Measurements from ENCODE around the gene SNRNP35.
"Not testable (repeated sequence)": the region's sequence is repeated elsewhere in the genome, so short reads cannot be mapped to it uniquely, and the experiment has no call there.

Gene SNRNP35, protein sequence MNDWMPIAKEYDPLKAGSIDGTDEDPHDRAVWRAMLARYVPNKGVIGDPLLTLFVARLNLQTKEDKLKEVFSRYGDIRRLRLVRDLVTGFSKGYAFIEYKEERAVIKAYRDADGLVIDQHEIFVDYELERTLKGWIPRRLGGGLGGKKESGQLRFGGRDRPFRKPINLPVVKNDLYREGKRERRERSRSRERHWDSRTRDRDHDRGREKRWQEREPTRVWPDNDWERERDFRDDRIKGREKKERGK

DNA sequence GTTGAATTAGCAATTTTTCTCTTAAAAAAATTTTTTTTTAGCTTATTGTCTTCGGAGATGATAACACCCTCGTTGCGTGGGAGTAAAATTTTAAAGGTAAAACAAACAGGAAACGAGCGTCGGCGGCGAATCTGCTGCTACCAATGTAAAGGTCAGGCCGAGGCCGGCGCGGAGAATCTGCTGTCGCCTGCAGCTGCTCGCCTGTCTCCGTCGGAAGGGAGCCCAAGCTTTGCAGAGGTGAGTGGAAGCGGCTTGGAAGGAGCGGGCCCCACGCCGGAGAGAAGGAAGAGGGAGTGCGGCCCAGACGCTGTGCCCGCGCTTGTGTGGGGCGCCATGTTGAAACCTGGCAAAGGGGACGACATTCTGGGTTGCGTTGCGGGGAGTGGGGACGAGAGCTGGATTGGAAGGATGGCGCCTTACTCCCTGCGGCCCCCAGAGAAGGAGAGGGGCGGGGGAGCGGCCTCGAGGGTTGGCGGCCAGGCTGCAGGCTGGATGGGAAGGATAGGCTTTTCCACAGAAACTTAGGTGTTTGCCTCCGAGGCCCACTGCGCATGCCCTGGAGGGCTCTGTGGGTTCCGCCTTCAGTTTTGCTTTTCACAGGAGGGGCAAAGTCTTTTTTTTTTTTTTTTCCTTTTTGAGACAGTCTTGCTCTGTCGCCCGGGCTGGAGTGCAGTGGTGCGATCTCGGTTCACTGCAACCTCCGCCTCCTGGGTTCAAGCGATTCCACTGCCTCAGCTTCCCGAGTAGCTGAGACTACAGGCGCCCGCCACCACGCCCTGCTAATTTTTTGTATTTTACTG lies at the start of gene SNRNP35:
TSS of gene SNRNP35 (plus strand) at position 160 of the 800 bp plus-strand sequence. CDS start 7,402 bp downstream, outside the sequence.
- peak; percentile 42 for DNase-seq

DNA sequence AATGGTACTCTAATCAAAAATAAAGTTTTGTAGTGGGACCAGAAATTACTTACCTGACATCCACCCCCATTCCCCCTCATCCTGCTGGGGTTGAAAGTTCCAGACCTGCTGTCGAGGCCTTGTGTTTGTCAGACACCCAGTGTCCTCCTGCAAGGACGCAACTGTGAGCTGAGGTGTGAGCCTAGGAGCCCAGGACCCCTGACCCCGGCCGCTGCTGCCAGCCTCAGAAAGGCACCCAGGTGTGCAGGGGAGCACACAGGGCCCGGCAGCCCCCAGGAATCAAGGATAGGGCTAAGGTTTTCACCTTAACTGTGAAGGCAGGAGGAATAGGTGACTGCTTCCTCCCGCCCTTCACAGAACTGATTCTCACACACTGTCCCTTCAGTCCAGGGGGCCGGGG lies 49.3 kb upstream of the SNRNP35 start:
- DNase-seq: not testable (repeated sequence)

DNA sequence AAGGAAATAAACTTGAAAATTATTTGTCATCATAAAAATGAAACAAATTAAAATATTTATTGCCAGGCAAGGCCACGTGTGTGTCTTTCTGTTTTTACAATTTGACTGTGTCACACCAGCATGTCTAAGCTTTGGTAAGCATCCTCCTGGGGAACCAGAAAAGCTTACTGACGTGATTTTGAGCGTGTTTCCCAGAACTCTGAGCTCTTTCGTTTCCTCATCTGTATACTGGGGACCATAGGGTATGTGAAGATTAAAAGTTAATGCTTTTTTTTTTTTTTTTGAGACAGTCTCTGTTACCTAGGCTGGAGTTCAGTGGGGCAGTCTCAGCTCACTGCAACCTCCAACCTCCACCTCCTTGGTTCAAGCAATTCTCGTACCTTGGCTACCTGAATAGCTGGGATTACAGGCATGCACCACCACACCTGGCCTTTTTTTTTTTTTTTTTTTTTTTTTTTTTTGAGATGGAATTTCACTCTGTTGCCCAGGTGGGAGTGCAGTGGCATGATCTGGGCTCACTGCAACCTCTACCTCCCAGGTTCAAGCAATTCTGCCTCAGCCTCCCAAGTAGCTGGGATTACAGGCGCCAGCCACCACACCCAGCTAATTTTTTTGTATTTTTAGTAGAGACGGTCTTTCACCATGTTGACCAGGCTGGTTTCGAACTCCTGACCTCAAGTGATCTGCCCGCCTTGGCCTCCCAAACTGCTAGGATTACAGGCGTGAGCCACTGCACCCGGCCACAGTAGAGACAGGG lies 48.5 kb upstream of the SNRNP35 start:
- not testable (repeated sequence) for DNase-seq

DNA sequence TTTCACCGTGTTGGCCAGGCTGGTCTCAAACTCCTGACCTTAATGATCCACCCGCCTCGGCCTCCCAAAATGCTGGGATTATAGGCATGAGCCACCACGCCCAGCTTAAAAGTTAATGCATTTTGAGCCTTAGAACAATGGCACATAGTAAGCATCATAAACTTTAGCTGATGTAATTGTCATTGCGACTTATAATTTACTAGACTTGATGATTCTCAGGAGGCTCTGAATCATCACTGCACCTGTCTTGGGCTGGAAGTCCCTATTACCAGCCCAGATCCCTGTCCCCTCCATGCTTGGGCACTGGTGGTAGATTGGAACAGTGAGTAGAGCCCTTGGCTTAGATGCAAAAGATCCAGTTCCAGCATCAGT lies 47.9 kb upstream of the SNRNP35 start:
- DNase-seq: no peak

DNA sequence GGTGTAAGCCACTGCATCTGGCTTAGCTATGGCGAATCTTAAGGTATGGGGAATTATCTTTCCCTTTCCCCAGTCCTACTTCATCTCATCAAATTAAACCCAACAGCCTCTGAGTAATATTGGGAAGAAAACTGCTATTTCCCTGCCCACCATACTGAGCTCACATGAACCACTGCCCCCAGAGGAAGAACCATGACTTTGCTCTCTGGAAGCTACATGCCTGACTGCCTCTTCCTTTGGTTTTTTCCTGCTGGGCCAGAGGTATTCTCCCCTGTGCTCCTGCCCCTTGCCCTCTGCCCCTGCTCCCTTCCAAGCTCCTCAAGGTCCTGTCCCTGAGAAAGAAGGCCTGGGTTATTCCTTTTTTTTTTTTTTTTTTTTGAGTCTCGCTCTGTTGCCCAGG lies 36.6 kb upstream of the SNRNP35 start:
- DNase-seq: no peak

DNA sequence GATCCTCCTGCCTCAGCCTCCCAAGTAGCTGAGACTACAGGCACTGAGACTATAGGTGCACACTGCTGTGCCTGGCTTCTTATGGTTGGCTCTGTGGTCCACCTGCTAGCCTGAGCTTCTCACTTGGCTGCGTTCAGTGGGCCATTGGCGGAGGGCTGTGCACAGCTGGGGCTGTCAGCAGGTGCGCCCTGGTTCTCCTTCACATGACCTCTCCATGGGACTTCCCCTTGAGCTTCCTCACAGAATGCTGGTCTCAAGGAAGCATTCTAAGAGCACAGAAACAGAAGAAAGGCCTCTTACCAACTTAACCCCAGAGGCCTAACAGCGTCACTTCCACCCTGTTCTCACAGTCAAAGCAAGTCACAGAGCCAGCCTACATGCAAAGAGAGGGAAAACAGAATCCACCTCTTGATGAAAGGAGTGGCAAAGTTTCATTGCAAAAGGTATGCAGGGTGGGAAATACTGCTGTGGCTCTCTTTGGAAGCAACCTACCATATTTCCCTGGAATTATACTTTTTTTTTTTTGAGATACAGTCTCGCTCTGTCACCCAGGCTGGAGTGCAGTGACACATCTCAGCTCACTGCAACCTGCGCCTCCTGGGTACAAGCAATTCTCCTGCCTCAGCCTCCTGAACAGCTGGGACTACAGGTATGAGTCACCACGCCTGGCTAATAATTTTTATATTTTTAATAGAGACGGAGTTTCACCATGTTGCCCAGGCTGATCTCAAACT lies 30.7 kb upstream of the SNRNP35 start:
- DNase-seq: no peak

DNA sequence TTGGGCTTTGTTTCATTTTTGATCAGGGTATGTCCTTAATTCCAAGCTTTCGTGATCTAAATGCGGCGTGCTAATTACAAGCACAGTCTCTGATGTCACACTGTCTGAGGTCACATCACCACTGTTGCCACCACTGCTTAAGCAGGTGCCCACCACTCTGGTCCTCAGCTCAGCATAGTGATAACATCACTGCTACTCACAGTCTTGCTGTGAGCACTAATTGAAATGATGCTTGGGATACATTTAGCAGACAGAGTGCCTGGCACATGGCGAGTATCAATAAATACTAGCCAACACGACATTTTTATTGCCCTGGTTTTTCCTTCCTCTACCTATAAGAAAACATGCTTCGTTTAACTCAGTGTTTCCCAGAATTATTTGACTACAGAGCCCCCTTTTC lies 29.3 kb upstream of the SNRNP35 start:
- DNase-seq: no peak

DNA sequence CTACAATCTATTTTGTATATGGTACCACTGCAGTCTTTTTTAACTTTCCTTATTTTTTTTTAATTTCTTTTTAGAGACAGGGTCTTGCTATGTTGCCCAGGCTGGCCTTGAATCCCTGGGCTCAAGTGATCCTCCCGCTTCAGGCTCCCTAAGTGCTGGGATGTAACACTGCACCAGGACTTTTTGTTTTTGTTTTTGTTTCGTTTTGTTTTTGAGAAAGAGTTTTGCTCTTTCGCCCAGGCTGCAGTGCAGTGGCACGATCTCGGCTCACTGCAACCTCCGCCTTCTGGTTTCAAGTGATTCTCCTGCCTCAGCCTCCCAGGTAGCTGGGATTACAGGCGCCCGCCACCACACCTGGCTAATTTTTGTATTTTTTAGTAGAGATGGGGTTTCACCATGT lies 28.8 kb upstream of the SNRNP35 start:
- not testable (repeated sequence) for DNase-seq

DNA sequence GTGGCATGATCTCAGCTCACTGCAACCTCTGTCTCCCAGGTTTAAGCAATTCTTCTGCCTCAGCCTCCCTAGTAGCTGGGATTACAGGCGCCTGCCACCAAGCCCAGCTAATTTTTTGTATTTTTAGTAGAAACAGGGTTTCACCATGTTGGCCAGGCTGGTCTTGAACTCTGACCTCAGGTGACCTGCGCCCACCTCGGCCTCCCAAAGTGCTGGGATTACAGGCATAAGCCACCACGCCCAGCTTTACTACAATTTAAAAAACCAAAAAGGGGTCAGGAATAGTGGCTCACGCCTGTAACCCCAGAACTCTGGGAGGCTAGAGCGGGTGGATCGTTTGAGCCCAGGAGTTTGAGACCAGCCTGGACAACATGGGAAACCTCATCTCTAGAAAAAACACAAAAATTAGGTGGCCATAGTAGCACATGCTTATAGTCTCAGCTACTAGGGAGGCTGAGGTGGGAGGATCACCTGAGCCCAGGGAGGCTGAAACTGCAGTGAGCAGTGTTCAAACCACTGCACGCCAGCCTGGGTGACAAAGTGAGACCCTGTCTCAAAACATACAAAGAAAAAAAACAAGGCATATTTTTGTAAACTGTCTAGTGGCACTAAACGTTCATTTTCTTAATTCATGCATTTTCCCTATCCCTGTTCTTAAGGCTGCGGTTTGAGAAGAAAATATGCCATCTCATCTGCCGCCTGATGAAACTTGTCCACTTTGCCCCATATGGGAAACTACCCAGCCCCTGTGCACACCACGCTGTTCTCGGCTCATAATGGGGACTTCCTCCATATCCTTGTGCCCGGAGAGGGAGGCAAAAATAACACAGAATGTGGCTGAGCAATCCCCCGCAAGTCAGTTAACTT lies 25.8 kb upstream of the SNRNP35 start:
- not testable (repeated sequence) for DNase-seq

DNA sequence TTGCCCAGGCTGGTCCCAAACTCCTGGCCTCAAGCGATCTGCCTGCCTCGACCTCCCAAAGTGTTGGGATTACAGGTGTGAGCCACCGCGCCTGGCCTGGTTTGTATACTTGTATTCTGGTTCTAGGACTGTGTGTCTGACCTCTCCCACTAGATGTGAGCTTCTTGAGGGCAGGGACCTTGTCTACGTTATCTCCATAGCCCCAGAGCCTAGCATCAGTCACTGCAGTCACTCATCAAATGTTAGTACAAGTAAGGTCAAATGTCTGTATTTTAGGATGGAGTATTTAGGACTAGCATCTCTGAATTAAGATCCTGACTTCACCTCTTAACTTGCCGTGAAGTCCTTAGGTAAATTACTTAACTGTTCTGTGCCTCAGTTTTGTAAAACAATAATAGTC lies 24.3 kb upstream of the SNRNP35 start:
- DNase-seq: no peak

DNA sequence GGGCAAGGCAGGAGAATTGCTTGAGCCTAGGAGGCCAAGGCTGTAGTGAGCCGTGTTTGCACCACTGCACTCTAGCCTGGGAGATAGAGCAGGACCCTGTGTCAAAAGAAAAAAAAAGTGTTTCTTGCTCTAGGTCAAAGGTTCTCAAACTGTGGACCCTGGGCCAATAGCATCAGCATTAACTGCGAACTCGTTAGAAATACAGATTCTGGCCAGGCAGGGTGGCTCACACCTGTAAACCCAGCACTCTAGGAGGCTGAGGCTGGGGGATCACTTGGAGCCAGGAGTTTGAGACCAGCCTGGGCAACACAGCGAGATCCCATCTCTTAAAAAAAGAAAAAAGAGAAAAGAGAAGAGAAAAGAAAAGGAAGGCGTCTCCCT lies 22.3 kb upstream of the SNRNP35 start:
- no peak for DNase-seq

DNA sequence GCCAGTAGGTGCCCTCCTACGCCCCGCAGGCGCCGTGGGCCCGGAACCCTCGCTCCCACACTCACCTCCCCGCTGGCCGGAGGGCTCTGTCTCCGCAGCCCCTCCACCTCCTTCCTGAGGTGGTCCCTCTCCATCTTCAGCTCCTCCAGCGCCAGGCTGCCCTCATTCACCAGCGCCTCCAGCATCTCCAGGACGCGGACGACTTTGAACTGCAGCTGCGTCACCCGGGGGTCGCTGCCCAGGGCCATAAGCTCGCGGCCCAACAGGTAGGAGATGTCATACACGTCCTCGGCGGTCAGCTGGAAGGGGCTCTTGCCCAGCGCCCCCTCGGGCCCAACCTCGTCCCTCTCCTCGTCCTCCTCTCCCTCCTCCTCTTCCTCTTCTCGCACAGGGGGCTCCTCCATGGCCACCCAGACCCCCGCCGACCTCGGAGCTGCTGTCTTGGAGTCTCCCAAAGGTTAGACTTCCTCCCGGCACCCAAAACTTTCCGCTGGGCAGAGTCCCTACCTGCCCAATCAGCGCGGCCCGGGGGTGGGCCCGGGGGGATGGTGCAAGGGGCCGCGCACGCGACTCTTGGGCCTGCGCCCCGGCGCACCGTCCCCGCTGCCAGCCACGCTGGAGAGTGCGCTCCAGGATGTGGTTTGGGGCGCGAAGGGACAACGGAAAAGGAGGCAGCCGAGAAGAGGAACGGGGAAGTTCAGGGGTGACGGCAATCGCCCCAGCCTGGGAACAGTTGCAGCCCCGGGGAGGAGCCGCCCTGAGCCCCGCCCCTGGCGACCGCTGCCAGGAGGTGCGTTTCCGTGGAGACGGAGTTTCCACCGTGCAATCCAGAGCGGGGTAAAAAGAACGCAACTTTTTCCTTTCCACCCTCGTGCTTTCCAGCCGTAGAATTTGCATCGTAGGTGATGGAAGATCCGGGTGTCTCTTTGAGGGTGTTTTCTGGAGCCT lies 21.6 kb upstream of the SNRNP35 start, which contains the start of gene RILPL2:
TSS of gene RILPL2 (minus strand) at position 668 of the 948 bp plus-strand sequence. CDS start at position 404, 264 bp downstream.
- peak; percentile 68 for DNase-seq

DNA sequence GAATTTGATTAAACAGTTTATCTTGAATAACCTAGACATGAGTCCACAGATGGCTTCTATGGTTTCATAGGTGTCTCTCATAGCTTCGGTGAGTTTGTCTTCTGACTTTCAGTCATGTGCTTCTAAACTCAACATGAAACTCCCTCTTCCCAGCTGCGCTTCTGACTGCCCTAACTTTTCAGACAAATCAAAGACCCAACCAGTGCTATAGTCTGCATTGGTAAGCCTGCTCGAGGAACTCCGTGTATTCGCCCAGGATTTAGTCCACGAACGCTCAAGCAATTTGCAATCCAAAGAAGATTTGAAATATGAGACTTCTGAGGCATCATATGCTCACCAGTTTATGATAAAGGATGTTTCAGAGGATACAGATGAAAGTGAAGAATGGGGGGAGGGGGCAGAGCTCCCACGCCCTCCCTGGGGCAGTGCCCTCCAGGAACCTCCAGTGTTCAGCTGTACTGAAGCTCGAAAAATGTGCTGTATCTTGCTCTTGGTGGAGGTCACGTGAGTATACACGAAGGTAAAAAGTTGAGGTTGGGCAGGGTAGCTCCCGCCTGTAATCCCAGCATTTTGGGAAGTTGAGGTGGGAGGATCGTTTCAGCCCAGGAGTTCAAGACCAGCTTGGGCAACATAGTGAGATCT lies 16.3 kb upstream of the SNRNP35 start:
- no peak for DNase-seq

DNA sequence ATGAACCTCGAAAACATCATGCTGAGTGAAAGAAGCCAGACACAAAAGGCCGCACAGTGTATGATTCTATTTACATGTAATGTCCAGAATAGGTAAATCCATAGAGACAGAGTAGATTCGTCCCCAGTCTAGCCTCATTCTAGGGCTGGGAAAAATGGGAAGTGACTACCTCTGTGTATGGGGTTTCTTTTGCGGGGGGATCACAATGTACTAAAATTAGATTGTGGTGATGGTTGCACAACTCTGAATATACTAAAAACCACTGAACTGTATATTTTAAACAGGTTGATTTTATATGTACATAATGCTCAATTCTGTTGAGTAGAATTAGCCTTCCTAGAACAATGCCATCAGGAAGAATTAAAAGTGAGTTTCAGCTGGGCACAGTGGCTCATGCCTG lies 15.2 kb upstream of the SNRNP35 start:
- DNase-seq: no peak

DNA sequence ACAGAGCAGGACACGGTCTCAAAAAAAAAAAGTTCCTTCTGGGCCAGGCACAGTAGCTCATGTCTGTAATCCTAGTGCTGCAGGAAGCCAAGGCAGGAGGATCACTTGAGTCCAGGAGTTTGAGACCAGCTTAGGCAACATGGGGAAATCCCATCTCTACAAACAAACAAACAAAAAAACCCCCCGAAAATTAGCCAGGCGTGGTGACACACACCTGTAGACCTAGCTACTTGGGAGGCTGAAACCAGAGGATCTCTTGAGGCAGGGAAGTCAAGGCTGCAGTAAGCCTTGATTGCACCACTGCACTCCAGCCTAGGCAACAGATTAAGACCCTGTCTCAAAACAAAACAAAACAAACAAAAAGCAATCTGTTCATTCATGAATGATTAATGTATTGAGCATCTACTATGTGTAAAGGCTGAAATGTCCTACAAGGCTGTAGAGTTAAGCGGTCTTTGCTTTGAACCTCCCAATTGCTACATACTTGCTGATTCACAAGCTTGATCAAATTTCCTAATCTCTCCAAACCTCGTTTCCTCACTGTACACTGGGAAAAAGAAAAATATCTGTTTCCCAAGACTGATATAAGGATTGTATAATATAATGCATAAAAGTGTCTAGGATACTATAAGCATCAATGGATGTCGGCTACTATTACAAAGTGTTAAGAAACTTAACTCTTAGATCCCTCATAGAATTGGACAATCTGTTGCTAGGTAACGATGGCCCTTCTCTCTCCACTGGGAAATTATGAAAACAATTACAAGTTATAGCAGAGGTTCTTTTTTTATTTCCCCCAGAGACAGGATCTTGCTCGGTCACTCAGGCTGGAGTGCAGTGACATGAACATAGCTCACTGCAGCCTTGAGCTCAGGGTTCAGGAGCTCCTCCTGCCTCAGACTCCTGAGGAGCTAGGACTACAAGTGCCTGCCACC lies 13.6 kb upstream of the SNRNP35 start:
- peak; percentile 24 for DNase-seq

DNA sequence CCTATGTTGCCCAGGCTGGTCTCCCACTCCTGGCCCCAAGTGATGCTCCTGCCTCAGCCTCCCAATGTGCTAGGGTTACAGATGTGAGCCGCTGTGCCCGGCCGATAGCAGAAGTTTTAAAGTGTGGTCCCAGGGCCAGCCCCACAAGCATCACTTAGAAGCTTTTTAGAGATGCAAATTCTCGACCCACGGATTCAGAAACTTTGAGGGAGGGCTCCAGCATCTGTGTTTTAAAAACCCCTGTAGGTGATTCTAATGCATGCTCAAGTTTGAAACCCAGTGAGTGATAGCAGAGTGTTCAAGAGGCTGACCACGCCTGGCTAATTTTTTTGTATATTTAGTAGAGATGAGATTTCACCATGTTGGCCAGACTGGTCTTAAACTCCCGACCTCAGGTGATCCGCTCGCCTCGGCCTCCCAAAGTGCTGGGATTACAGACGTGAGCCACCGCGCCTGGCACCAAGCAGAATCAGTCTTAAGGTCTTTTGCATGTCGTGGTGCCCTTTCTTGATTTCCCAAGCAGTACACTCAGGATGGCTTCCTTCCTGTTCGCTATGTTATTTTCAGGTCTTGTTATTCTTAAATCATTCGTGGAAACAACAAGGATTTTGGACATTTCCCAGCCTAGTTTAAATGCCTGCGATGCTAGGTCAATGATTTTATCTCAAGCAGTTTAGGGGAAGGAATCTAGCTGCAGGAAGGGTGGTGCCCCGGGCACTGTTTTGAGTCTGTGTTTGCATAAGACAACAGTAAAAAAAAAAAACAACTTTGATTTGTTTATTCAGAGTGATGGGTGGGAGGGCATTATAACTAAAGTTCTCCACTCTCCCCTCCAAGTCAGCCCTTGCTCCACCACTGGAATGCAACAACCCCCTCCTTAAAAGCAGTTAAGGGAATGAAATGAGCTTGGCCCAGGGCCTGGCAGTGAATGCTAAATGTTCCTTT lies 12.3 kb upstream of the SNRNP35 start:
- DNase-seq: peak; percentile 62

DNA sequence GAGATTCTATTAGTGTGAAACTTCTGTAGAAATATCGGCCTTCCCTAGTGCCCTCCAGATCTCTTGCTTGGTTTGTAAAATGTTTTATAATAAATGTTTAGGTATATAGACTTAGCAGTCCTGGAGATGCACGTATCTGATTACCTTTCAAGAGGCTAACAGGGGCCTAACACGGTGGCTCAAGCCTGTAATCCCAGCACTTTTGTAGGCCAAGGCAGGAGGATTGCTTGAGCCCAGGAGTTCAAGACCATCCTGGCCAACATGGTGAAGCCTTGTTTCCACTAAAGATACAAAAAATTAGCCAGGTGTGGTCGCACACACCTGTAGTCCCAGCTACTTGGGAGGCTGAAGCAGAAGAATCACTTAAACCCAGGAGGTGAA lies 11.6 kb upstream of the SNRNP35 start:
- no peak for DNase-seq

DNA sequence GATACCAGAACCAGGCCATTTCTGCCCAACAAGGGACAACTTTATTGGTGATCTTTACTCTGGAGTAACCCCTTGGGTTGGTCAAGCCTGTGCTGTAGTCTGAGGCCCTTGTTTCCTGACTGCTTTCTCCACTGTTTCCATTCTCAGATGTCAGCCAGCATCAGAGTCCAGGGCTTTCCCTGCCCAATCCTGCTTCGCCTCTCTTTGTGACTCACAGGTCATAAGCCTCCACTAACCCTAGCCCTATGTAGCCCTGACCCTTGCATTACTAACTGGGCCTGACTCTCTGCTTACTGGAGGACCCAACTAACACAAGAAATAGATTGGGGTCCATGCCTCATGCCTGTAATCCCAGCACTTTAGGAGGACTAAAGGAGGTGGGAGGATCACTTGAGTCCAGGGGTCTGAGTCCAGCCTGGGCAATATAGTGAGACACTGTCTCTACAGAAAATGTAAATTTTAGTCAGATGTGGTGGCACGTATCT lies 8.6 kb upstream of the SNRNP35 start:
- no peak for DNase-seq
